Hematopoietic multipotent progenitor cell (in vitro differentiated cells): ENCODE measurements around the gene MRPL1. TPM values are rescaled to one million over a fixed set of nuclear protein-coding genes. Genes with fewer than 3 reads are reported as not detected.
"Not testable (repeated sequence)": the region's sequence is repeated elsewhere in the genome, so short reads cannot be mapped to it uniquely, and the experiment has no call there.

Source experiments
- DNase-seq, 3 donors: peaks; one replicate each; pipeline ENCODE4 v3.0.0-alpha.2; 2011 to 2015; ENCODE audit warnings: low read depth in 2 of 3, low spot score in 2 of 3
- total RNA-seq: library from RNA; depleted of rRNA; stranded (reverse); fragments of >200 nt; gene quantifications from one replicate; pipeline ENCODE4 v1.2.3, GENCODE V29; 2012

Gene MRPL1
- total RNA-seq, 1 donor = 7.8 TPM

- DNase-seq = no peak
These were observed 48.5 kb downstream of the MRPL1 start for GRCh38 chr4:77911091-77911490.

- DNase-seq = no peak
These were observed 49.3 kb downstream of the MRPL1 start for GRCh38 chr4:77911842-77912450.

DNA sequence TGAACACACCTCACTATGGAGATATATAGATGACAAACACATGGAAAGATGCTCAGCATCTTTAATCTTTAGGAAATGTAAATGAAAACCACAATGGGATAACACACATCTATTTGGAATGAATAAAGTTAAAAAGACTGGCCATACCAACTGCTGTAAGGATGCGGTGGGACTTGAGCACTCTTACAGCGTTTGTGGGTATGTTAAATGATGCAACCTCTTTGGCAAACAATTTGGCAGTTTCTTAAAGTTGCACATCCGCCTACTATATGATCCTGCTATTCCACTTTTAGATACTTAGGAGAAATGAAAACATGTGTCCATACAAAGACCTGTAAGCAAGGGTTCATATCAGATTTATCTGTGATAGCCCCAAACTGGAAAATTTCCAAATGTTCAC, 50.7 kb downstream of the MRPL1 start:
- DNase-seq = no peak

DNA sequence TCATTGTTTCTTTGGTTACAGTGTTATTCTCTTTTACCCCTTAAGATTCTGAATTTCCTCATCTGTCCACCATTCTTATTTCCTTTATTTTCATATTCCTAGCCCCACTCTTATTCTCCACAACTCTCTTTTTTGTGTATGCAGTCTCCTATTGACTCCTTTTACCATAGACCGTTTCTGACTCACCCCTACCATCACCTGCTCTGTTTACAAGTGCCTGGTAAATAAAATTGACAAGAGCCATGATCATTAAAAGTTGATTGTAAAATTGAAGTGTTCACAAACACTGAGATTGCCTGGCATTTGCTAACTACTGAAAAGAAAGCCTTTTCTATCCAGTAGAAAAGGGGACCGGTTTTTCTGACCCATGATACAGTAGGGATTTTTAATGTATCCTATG, 54.4 kb downstream of the MRPL1 start:
- no peak for DNase-seq

DNA sequence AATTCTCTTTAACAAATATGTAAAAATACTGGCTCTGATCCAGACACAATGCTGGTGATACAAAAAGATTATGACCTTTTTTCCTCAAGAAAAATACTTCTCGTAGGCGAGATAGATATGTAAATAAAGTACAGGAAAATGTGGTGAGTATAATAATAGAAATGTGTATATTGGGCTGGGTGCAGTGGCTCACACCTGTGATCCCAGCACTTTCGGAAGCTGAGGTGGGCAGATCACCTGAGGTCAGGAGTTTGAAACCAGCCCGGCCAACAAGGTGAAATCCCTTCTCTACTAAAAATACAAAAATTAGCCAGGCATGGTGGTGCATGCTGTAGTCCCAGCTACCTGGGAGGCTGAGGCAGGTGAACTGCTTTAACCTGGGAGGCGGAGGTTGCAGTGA, 55.0 kb downstream of the MRPL1 start:
- DNase-seq = no peak

DNA sequence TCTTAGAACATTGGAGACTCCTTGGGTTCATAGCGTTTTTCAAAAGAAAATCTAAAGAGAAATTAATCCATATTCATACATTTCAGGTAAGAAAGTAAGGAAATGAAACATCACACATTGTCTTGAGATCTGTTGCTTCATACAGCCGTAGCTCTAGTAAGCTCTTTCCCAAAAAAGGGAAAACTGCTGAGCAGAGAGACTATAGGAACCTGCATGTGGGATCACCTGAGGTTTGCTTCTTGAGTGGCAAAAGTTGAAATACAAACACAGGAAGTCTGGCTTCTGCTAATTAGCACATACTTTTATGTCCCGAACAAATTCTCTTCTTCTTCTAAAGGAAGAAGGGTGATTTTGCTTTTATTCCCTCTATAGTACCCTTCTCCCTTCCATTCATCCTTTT, 57.7 kb downstream of the MRPL1 start:
- peak in 1 of 3 donors; percentile 1 for DNase-seq

DNA sequence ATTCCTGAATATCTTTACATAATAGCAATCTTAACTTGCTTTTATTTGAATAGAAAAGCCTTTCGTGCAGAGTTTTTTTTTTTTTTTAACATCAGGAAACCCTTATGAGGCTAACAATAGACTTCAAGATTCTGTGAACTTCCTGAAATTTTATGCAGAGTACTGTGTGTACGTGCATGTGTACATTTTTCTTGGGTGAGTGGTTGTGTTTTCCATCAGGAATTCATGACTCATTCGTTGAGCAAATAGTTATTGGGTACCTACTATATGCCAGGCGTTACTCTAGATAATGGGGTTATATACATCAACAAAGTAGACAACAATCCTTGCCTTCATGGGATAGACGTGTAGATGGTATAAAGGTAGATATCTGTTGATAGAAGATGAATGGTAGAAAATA, 59.1 kb downstream of the MRPL1 start:
- DNase-seq = no peak

GRCh38 chr4:77922158-77923094, 59.8 kb downstream of the MRPL1 start:
- DNase-seq = no peak

GRCh38 chr4:77927991-77928925, 65.6 kb downstream of the MRPL1 start:
- no peak for DNase-seq

GRCh38 chr4:77930154-77930639, 67.6 kb downstream of the MRPL1 start:
- no peak for DNase-seq

DNA sequence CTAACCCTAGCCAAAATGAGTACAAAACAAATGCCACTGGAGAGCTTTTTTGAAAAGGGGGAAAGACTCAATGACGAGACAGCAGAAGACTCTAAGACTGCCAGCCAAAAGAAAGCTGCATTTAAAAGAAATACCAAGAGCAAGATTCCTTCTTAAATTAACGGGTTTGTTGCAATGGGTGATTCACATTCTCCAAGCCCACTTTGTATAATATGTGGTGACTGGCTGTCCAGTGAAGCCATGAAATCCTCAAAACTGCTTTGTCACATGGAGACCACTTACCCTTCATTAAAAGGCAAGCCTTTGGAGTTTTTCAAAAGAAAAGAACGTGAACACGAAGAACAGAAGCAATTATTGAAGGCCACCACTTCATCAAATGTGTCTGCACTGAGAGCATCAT, 68.2 kb downstream of the MRPL1 start:
- DNase-seq = no peak

DNA sequence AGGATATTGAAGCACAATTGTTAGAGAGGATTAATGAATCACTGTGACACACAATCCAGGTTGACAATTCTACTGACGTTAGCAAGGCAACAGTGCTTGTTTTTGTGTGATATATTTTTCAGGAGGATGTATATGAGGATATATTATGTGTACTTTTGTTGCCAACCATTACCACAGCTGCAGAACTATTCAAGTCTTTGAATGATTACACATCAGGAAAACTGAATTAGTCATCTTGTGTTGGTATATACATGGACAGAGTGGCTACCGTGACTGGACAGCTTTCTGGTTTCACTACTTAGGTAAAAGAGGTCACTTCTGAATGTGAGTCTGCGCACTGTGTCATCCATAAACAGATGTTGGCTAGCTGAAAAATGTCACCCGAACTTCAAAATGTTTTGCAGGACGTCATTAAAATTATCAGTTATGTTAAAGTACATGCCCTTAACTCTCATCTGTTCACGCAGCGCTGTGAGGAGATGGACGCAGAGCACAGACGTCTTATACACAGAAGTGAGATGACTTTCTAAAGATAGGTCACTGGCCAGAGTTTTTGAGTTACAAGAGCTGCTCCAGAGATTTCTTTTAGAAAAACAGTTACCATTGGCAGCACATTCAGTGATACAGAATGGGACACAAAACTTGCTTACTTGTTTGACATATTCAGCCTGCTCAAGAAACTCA, 69.0 kb downstream of the MRPL1 start:
- no peak for DNase-seq

- no peak for DNase-seq
These were observed 75.9 kb downstream of the MRPL1 start for GRCh38 chr4:77938560-77938959.

DNA sequence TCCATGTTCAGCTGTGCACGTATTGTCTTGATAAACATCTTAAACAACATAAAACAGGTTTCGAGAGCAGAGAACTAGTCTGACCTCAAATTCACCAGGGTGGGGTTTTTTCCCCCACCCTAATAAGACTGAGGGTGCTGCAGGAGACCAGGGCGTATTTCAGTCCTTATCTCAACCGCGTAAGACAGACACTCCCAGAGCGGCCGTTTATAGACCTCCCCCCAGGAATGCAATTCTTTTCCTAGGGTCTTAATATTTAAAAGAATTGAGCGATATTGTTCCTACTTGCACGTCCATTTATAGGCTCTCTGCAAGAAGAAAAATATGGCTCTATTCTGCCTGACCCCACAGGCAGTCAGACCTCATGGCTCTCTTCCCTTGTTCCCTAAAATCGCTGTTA, 83.3 kb downstream of the MRPL1 start:
- not testable (repeated sequence) for DNase-seq

DNA sequence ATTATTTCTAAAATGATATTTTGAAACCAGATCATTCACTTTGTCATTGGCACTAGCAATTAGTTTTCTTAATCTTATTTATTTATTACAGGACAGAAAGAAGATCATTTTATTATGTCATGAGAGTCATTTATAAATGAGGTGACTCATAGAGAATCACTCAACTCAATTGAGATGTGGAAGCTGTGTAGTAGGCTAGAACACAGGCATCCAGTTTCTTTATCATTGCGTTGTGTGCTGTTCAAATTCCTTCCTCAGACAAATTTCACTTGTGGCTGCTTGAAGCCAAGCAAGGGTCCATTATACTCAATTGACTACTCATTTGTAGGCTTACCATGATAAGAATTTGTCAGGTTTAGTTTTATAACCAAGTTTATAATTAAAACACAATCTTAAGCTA, 87.6 kb downstream of the MRPL1 start:
- no peak for DNase-seq

GRCh38 chr4:77952457-77952856, 89.8 kb downstream of the MRPL1 start:
- no peak for DNase-seq

DNA sequence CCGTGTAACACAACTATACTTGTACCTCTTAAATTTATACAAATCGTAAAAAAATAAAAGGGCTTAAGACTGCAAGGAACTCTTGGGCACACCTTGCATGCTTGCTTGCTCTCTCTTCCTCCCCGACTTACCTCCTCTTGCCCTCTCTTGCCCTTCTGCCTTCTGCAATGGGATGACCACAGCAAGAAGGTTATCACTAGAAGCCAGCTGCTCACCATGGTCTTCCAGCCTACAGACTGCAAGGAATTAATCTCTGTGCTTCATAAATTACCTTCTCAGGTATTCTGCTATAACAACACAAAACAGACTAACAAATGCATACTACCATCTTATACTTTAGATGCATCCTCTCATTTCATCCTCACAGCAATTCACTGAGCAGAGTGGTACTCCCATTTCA, 92.1 kb downstream of the MRPL1 start:
- DNase-seq = no peak

DNA sequence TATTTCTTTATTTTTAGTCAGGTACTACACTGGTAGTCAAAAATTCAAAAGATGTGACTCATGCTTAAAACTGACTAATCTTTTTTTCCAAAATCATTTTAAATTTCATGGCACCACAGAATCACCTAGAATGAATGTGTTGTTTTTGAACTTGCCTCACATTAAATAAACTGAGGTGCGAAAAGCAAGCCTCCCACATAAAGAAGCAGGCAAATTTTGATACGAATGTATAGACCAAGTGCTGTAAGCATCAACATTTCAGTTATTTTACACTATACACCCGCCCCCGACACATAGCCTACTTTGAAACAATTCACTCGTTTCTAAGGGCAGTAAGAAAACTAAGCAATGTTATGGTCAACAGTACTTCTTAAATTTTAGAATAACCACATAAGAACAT, 94.3 kb downstream of the MRPL1 start:
- no peak for DNase-seq

- DNase-seq = no peak
These were observed 96.3 kb downstream of the MRPL1 start for GRCh38 chr4:77958897-77959296.

DNA sequence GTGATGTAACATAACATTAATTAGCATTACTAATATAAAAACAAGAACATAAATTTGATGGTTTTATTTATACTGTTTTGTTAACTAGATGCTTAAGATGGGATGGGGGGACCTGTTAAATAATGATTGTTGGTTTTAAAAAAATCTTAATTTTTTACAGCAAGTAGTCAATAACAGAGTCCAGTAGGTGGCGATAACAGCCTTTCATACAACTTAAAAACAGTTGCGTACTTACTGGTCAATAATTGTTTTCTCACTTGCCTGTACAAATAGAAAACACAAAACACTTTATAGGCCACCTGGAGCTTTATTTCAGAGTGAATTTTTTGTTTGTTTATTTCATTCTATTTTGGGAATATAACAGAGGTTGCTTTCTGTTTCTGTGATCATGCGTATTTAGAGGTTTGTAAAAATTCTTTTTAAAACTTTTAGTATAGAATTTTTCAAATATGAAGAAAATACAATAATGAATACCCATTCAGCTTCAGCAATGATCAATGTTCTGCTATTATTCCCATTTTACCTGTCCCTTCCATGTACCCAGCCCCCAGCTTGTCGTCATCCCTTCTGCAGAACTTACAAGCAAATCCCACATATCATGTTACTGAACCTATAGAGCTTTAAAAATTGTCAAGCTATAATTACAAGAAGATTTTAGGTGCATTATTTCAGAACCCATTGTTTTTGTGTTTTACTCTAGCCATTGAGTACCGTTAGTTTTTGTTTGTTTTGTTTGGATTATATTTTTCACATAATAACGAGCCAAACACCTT, 97.1 kb downstream of the MRPL1 start:
- DNase-seq = peak in 2 of 3 donors; percentile 33 to 65
